Activated naive CD4-positive, alpha-beta T cell treated with Interleukin-2 at 50 U/mL for 16 hours (primary cell): ENCODE results near the gene DDR2.

Experiments used
- DNase-seq: peaks from one replicate; pipeline ENCODE4 v3.0.0-alpha.2; 2020

DDR2 gene

DNA sequence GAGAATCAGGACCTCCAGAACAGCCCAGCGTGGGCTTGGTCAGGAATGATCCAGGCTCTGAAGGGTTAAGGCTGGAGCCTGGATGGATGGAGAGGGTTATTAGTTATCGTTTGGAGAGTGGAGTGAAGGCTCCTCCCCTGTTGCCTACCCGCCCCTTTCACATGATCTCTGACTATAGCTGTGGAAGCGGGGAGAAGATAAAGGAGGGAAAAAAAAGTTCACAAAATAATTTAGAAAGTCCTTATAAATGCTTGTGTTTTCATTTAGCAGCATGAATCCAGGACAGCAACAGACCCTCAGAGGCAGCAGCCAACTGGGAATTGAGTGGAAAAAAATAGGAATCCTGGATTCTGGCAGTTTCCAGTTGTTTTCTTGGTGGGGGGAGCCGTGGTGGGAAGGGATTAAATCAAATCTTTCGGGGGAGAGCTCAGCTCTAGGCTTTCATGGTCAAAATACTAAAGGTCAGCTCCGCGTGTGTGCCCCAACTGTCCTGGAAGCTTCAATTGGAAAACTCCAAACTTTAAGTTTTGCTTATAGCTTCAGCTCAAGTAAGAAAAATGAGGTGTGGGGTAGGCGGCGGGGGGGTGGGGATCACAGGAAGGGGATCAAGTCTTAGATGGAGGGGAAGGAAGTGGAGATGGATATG lies 595 bp upstream of the DDR2 start:
- no peak for DNase-seq

DNA sequence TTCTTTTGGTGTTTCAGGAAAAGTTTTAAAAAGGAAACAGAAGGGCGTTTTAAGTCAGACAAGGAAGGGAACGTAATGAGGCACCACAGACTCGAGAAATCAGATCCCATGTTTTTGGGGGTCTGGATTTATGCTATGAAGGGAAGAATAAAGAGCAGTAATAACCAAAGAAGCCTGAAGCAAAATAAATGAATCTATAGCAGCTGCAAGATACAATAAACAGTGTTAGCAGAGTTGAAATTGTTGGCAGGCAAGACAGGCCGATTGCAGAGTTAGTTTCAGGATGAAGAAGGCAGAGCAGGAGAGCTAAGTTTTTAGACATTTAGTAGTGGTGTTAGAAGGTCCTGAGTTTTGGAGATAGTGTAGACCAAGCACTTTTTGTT lies 425 bp downstream of the DDR2 start:
- no peak for DNase-seq

DNA sequence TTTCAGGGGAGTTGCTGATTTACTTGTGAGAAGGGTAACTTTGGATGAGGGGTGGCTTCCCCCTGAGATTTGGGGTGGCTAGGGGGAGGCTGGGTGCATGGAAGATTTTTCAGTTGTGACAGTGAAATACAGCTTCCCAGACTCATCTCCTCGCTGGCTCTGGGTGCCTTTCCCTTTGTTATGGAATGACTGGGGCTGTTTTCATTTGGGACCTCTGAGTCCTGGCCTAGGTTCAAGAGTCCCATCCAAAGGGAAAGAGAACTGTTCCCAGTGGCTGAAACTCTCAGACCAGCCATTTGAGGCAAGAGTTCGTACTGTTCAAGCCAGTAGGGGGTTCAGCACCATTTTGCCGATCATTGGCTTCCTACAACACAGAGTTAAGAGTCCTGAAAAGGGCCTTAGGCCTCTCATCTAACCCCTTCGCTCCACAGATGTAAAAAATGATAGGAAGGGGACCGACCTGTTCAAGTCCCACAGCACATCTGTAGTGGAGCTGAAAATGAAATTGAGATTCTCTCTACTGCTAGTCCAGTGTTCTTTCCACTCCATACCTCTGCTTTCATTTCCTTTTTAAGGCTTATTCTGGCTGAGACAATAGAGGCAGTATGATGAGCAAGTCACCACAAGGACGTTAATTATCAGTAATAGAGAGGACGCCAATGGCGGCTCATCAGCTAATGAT lies 958 bp downstream of the DDR2 start:
- no peak for DNase-seq

DNA sequence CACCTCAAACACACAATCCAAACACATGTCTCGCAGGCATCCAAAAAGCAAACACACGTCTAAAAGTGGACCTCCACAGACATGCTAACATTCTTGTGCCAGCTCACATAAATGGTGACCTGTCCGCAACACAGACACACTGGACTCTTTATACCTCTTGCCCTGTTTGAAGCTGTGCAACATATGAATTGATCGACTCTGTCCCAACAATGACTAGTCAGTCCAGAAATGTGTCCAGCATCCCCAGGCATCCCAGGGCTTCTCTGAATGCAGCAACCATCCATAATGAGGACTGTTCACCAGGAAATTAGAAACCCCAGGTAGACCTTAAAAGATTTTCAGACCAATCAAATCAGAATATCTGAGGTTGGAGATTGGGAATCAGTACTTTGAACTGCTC lies 3.2 kb downstream of the DDR2 start:
- DNase-seq: no peak

DNA sequence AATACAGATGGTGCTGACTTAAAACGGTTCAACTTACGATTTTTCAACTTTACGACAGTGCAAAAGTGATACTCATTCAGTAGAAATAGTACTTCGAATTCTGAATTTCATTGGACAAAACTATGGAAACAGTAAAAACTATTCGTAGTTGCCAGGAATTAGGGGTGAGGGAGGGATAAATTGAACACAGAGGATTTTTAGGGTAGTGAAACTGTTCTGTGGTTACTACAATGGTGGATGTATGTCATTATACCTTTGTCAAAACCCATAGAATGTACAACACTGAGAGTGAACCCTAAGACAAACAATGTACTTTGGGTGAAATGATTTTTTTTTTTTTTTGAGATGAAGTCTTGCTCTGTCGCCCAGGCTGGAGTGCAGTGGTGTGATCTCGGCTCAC lies 7.5 kb downstream of the DDR2 start:
- no peak for DNase-seq

DNA sequence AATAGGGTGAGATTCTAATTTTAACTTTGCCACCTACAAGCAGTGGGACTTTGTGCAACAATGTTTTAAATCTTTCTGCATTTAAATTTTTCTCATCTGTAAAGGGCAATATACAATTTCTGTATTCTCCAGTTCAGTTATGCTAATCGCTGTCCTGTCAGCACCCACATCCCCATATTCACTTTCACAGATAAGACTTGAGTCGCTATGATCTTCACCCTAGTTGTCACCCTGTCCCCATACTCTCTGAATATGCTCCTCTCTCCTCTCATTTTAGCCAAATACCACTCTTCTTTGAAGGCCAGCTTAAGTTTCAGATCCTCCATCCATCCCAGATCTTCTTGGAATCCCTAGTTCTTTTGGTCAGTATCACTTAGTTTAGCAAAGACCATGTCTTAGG lies 8.8 kb downstream of the DDR2 start:
- no peak for DNase-seq

DNA sequence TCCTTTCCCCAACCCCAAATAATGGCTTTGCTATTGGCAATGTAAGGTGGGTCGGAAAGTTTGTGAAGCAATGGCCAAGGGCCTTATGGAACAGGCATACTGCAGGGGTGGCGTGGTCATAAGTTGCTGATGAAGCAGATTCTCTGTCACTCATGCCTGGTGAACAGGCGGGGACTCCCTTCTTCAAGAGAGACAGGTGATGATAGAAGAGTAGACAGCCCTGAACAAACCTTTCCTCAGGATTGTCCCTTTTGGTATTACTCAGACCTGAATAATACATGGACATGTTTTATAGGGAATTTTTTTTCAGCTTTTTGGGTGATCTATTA lies 12.7 kb downstream of the DDR2 start:
- DNase-seq: no peak

DNA sequence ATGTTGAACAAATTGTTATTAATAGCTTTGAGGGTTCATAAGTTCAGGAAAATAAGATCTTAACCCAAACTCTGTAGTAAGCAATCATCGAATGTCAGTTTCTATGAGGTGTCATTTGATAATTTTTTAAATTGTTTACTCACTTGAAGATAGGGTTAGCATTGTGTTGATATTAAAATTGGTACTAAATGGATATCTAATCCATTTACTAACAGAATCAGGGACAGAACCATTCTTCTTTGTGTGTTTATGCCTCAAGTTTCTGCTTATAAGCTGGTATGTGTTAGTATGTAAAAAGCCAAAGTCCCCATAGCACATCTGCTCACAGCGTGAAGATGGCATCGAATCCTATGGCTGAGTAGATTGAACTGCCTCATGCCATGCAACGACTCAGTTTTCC lies 13.4 kb downstream of the DDR2 start:
- no peak for DNase-seq

DNA sequence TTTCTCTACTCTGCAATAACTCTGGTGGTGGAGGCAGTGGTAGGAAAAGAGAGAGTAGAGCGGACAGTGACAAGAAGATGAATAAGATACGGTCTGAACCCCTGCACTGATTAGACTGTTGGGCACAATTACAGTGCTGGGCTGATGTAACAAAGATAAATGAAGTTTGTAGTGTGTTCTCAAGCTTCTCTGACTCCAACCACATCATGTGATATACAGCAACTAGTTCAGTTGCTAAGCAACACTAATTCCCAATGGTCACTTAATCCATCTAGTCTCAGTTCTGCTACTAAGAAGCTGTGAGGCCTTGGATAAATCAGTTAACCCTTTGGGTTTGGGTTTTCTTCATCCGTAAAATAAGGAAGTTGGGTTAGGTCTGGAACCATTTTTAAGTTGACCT lies 17.3 kb downstream of the DDR2 start:
- DNase-seq: no peak

DNA sequence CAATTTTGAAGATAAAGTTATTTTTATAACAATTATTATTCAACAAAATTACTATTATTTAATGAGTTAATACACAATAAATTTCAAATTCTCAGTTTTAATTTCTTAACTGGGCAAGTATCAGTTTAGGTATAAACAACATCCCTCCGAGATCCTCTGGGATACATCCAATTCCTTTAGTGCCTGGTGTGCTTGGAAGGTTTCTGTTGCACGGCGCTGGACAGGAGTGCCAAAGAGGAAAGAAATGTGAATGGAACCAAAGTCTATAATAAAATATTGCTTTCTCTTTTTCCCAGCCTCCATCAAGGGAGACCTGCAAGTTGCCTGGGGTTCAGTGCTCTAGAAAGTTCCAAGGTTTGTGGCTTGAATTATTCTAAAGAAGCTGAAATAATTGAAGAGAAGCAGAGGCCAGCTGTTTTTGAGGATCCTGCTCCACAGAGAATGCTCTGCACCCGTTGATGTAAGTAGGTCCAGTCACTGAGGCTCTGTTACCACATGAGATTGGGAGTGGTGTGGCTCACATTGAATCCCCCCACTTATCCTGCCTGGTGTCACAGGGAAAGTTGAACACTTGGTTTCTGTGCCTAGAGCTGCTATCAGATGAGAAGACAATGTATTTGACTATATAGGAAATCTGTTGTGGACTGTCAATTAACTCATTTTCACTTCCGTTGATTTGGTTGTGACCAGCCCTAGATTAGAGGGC lies 22.8 kb downstream of the DDR2 start:
- DNase-seq: no peak

DNA sequence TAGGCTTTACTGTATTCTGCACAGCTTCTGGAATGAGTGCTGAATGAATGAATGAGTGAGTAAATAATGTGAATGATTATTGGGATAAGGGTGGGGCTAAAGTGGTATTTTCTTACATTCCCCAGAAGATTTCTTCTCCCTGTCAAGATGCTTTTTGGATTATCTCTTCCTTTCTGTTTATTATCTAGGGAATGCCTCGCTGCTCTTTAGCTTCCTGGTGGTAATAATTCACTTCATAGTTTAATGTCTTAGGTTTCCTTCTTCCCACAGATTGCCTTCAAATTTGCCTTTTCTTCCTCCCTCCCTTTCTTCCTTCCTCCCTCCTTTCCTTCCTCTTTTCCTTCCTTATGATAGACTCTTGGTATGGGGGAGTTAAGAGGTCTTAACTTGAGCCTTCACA lies 24.0 kb downstream of the DDR2 start:
- DNase-seq: no peak

DNA sequence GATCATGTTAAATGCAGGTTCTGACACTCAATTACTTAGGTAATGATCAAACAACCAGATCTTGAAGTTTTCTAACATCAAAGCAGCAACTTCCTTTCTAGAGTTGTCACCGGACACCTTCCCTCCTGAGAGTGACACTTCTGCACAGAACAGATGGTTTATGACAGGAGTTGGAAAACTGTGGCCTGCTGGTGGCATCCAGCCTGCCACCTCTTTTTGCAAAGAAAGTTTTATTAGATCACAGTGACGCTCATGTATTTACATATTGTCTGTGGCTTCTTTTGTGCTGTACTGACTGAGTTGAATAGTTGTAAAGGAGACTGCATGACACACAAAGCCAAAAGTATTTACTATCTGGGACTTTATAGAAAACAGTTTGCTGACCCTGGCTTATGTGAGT lies 28.3 kb downstream of the DDR2 start:
- DNase-seq: no peak

DNA sequence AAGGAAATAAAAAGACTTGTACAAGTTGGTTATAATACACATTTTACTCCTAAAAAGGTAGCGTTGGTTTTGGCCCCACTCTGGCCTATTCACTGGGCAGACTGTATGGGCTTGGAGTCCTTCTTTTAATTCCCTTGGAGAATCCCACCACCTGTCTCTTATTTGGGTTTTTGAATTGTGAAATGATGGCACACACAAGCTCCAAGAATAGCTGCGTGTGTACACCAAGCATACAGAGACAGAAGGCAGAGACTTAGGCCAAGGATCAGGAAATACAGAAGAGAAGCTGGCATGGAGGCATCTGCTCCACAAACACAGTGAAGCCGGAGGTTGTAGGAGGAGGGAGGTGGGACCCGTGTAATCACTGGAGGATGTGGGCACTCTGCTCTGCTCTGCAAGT lies 29.1 kb downstream of the DDR2 start:
- DNase-seq: no peak

DNA sequence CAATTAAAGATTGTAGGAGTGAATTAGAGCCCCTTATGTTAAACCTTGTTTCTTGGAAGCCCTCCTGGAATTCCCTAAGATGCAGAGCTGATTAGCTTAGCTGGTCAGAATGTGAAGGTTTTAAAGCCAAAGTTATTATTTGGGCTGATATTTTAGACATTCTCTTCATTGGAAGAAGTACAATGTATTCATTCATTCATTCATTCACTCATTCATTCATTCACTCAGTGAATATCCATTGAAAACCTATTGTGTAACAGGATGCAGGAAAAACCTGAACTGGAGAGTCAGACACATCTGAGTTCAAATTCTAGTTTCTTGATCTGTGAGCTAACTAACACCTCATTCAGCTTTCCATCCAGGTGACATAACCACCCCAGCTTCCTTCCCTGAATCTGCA lies 29.7 kb downstream of the DDR2 start:
- no peak for DNase-seq

DNA sequence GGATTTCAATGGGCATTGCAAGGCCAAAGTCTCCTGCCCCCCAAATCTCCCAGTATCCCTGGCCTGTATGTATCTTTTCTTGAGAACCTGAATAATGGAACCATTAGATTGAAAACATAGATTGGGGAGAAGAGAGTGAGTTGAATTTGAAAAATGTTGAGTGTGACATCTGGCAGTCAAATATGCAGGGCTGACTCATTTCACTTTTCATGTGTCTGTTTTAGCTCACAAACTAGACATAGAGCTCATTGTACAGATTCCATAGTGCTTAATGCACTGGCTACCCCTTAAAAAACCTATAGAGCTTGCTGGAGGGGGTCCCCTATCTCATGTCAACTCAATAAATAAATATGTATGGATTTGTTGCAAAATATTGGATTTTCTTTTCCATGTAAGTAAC lies 30.8 kb downstream of the DDR2 start:
- no peak for DNase-seq

DNA sequence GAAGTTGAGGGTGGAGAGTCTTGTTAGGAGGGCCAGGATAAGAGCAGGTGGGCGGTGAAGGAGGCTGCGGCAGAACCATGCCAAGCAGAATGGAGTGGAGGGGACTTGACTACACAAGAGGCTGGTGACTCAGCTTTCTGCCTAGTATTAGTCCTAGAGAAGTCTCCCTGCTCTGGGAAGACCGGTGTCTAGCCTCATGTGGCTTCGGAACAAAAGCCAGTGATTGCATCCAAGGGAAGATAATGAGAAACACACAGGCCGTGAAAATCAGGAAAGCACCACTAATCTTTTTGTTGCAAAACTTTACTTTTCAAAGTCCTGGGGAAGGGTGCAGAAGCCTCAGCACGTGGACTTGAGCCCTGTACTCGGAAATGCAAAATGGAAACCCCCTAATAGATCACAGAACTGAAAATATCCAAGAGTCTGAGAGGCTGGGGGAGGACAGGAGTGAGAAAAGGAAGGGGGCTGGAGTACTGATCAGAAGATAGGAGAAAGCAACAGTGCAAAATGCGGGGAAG lies 31.4 kb downstream of the DDR2 start:
- DNase-seq: no peak

DNA sequence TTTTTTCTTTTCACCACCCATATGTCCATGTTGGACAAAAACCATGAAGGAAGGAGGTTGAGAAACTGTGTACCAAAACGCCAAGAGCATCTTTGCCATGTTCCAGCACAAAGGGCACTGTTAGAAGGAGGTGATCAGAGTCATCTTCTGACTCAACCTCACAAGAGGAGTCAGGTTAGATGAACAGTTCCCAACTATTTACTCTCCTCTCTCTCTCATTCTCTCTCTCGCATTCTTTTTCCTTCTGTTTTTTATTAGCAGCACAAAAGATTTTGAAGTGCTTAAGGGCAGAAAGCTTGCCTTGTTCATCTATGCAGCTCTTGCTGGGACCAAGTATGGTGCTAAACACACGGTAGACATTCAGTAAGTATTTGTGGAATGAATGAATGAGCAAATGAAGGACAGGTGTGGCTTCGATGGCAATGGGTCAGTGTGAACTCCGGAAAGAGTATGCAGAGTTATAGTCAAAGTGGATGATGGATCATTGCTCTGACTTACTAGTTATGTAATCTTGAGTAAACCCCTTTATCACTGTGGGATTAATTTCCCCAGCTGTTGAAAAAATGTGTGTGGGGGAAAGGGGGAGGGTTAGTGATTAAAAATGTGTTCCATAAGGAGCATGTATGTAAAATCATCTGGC lies 33.9 kb downstream of the DDR2 start:
- DNase-seq: no peak

DNA sequence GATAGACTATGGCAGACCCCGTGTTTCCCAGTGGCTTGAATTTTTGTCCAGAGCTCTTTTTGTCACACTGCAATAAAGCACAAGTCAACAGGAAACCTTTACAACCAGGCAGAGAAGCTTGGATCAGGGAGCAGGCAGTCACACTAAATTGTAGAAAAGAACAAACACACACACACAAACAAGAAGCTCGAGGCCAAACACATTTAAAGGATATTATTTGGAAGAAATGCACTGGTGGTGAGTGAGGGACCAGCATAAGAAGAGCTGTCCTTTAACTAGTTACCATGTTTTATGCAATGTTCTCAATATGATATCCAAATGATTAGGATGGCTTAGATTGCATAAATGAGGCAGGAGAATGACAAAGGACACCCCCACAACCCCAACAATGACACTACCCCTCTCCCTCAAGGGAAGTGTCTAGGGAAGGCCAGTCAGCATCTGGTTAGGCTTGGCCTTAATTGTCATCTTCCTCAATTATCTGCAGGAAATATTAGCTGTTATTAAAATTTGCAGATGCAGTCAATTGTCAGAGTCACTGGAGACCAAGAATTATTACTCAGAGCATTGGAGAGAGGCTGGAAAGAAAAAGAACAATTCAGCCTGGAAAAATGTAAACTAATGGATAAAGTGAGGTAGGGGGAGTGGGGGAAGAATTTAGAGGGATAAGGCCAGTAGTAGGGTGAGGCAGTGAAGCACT lies 35.3 kb downstream of the DDR2 start:
- DNase-seq: no peak

DNA sequence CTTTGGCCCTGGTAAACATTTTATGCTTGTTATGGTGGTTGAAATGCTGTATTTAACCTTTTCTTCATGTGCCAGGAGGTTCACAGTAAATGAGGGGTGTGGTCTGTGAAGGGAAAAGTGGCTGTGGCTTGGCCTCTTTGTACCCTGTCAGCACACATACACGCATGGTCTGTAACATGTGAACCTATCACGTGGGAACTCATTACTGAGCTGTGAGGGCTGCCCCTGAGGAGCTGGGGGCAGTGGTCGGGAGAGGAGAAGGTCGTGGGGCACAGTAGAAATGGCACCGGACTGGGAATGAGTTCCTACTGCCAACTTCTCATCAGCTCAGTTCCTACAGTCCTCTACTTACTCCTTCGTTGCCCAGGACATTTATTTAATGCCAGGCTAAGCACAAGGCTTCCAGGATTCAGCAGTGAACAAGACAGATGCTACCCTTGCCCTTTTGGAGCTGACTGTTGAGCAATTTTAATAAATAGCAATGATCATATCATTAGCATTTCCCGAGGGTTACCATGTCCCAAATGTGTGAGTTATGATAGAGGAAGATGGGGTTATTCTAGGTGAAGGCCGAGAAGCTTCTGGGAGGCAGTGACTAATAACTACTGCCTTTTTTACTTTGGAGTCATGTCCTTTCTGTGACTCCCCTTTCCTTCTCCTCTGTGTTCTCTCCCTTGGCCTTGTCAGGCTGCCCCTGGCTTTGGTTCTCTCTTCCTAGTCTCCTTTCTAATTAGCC lies 38.8 kb downstream of the DDR2 start:
- no peak for DNase-seq

DNA sequence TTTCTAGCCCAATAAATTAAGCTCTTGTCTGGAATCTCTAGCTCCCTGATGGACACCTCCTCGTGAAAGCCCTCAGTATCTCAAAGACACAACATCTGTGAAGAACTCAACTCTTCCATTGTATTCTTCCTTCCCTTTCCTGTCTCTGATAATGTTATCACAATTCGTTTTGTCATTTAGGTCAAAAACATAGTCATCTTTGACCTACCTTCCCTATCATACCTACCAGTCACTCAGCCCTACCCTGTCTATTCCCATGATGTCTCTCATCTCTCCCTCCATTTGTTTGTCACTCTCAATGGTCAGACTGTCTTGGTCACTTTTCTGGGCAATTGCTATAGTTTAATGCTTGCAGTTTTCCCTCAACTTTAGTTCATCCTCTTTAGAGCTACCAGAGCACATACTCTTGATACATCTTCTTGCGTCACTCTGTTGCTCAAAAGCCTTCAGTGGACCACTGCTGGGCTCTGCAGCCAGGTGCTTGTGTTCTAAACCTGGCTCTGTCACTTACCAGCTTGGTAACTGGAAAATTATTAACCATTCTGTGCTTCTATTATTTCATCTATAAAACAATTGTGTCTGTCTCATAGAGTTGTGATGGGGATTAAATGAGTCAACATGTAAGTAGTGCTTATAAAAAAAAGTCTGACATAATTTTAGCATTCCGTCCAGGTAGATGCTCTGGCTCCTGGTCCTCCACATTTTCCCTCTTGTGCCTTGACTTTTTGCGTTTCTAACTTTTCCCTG lies 39.6 kb downstream of the DDR2 start:
- DNase-seq: no peak

DNA sequence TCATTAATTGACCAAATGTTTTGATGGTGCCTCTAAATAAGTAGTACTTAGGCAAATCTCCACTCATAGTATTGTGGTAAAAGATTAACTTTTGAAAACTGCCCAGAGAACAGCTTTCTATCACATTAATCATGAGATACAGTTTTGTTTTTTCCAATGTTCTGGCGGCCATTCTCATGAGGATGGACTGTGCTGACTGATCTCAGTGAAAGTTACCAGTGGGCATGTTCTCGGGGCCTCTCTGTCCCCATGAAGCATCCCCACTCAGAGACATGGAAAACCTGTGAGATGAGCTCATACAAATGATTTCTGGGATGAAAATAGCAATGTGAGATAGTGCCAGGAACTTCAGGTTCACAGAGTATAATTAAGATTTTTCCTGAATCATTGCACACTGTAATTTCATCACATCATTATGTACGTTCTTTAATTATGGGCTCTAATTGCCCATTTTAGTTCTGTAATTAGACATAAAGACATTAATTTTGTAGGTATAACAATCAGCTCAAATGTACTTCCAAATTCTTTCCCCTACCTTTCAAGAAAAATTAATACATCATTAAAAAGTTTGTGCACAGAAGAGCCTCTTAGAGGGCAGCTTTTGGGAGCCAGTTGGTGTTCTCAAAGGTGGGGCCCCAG lies 40.5 kb downstream of the DDR2 start:
- no peak for DNase-seq
